Body of pancreas (tissue), 4 donors: ENCODE results near the gene KAT7. TPM values are rescaled to one million over a fixed set of nuclear protein-coding genes. Genes with fewer than 3 reads are reported as not detected.

ENCODE experiments used
- ATAC-seq: fragments of 150-250 bp; one replicate; pipeline ENCODE4 v1.9.1; 2016
- DNase-seq, 4 donors: peaks; one replicate each; pipeline ENCODE4 v3.0.0-alpha.2; 2019
- H3K27ac ChIP-seq, 4 donors: fragments of 200-600 bp; sonication (generic); 1 replicate in 3 of 4; 2 replicates in 1 of 4; pipeline versions ENCODE4 v1.5.1 to v1.6.1; 2016 to 2019; ENCODE audit warnings: mild to moderate bottlenecking in 1 of 4, mixed read lengths in 1 of 4, moderate library complexity in 1 of 4
- H3K27me3 ChIP-seq, 2 donors: fragments of 200-600 bp; sonication (generic); one replicate each; pipeline ENCODE4 v1.6.0; 2016; ENCODE audit warnings: mild to moderate bottlenecking in 1 of 2
- H3K36me3 ChIP-seq, 2 donors: fragments of 200-600 bp; sonication (generic); replicated peaks in 1 of 2; 2 replicates each; pipeline ENCODE4 v1.5.1; 2016; ENCODE audit warnings: low read depth in 2 of 2; ENCODE audit not compliant: insufficient read depth in 1 of 2
- H3K4me1 ChIP-seq: fragments of 200-600 bp; sonication (generic); one replicate; pipeline ENCODE4 v1.6.0; 2016
- H3K4me3 ChIP-seq, 2 donors: fragments of 200-600 bp; sonication (generic); 1 replicate in 1 of 2; 2 replicates in 1 of 2; pipeline ENCODE4 v1.5.1; 2016 to 2019
- H3K9me3 ChIP-seq, 3 donors: fragments of 200-600 bp; sonication (generic); 1 replicate in 2 of 3; 2 replicates in 1 of 3; pipeline ENCODE4 v1.5.1; 2016
- POLR2A ChIP-seq, 3 donors: fragments of 450-650 bp; IDR thresholded peaks; one replicate each; pipeline ENCODE4 v1.6.1; 2016; ENCODE audit warnings: antibody characterized with exemption in 3 of 3, mild to moderate bottlenecking in 2 of 3
- WGBS, 2 donors: methylation state at CpG; one replicate each; pipeline ENCODE4 v1.1.5; 2017; 5-methylcytosine and 5-hydroxymethylcytosine counted together
- intact Hi-C: fragments of 100-400 bp; cut with DNase I; formaldehyde crosslinking; loops from one replicate; pipeline ENCODE4 v1.15.1; 2023
- total RNA-seq, 2 donors: library from RNA; depleted of rRNA; stranded (reverse); fragments of >200 nt; gene quantifications; one replicate each; pipeline ENCODE4 v1.1.0, GENCODE V29; 2016
- TF ChIP-seq, protein P1 (sequence below), 7 experiments: fragments of 450-650 bp in 4 of 7; fragments of 200-600 bp in 3 of 7; sonication (generic) in 3 of 7; IDR thresholded peaks; one replicate each; pipeline ENCODE4 v1.5.1; 2016 to 2019; ENCODE audit warnings: antibody characterized with exemption in 7 of 7

Gene KAT7
- total RNA-seq, 2 donors from 2014 or later: 7.3 to 16.5 TPM

GRCh38 chr17:49872754-49873377, 84.4 kb downstream of the KAT7 start:
- Histone ChIP-seq H3K4me1 (no peaks in the 10 kb centered on the region), H3K9me3 (no peaks in the 10 kb centered on the region), H3K27ac (no peak overlapping the region), H3K36me3 (no peaks in the 10 kb centered on the region), H3K4me3 (no peak overlapping the region), H3K27me3 (no peaks in the 10 kb centered on the region)
- TF ChIP-seq POLR2A (IDR thresholded peaks at IDR 0.05): no peak
- TF ChIP-seq, protein P1, sequence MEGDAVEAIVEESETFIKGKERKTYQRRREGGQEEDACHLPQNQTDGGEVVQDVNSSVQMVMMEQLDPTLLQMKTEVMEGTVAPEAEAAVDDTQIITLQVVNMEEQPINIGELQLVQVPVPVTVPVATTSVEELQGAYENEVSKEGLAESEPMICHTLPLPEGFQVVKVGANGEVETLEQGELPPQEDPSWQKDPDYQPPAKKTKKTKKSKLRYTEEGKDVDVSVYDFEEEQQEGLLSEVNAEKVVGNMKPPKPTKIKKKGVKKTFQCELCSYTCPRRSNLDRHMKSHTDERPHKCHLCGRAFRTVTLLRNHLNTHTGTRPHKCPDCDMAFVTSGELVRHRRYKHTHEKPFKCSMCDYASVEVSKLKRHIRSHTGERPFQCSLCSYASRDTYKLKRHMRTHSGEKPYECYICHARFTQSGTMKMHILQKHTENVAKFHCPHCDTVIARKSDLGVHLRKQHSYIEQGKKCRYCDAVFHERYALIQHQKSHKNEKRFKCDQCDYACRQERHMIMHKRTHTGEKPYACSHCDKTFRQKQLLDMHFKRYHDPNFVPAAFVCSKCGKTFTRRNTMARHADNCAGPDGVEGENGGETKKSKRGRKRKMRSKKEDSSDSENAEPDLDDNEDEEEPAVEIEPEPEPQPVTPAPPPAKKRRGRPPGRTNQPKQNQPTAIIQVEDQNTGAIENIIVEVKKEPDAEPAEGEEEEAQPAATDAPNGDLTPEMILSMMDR (IDR thresholded peaks at IDR 0.05): no peak
- no peak for DNase-seq
- intact Hi-C loops: no loop called here
- WGBS, 2 donors: 63 to 78% methylated on average over 6 of the region's 6 CpGs
- no peak for ATAC-seq

- H3K4me3 ChIP-seq: no peak overlapping the region
- no peaks in the 10 kb centered on the region for H3K27me3 ChIP-seq
- intact Hi-C loops: no loop called here
- 62 to 63% methylated on average over 6 of the region's 6 CpGs for WGBS, 2 donors
- ATAC-seq (no peak), DNase-seq (no peak)
- H3K4me1 ChIP-seq: no peaks in the 10 kb centered on the region
- H3K36me3 ChIP-seq: no peaks in the 10 kb centered on the region
- TF ChIP-seq POLR2A (IDR thresholded peaks at IDR 0.05): no peak
- TF ChIP-seq, protein P1 (IDR thresholded peaks at IDR 0.05): no peak
- H3K9me3 ChIP-seq: no peaks in the 10 kb centered on the region
- no peak overlapping the region for H3K27ac ChIP-seq
These were observed 85.0 kb downstream of the KAT7 start for GRCh38 chr17:49873466-49873865.

DNA sequence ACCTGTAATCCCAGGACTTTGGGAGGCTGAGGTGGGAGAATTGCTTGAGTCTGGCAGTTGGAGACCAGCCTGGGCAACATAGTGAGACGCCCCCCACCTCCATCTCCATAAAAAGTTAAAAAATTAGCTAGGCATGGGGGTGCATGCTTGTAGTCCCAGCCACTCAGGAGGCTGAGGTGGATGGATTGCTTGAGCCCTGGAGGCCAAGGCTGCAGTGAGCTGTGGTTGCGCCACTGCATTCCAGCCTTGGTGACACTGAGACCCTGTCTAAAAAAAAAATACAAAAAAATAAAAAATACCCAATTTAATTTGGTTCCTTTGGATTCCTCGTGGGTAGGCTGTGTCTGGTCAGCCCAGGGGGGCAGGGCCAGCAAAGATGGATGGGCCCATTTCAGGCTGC, 85.4 kb downstream of the KAT7 start:
- 59 to 69% methylated on average over 3 of the region's 3 CpGs for WGBS, 2 donors
- no peaks in the 10 kb centered on the region for H3K27me3 ChIP-seq
- H3K9me3 ChIP-seq: no peaks in the 10 kb centered on the region
- H3K36me3 ChIP-seq: no peaks in the 10 kb centered on the region
- intact Hi-C loops: no loop called here
- ATAC-seq (no peak), DNase-seq (no peak)
- H3K4me1 ChIP-seq: no peaks in the 10 kb centered on the region
- TF ChIP-seq, protein P1 (IDR thresholded peaks at IDR 0.05): no peak
- no peak for TF ChIP-seq POLR2A (IDR thresholded peaks at IDR 0.05)
- no peak overlapping the region for H3K27ac ChIP-seq
- no peak overlapping the region for H3K4me3 ChIP-seq

GRCh38 chr17:49874911-49875310, 86.4 kb downstream of the KAT7 start:
- no peak overlapping the region for H3K4me3 ChIP-seq
- WGBS, 2 donors: 69 to 75% methylated on average over 2 of the region's 2 CpGs
- TF ChIP-seq, protein P1 (IDR thresholded peaks at IDR 0.05): no peak
- no peak for TF ChIP-seq POLR2A (IDR thresholded peaks at IDR 0.05)
- intact Hi-C loops: no loop called here
- H3K9me3 ChIP-seq: no peaks in the 10 kb centered on the region
- no peaks in the 10 kb centered on the region for H3K4me1 ChIP-seq
- H3K36me3 ChIP-seq: no peaks in the 10 kb centered on the region
- H3K27ac ChIP-seq: no peak overlapping the region
- peaks cover 0 to under 1% of the 10 kb centered on the region in 2 donors for H3K27me3 ChIP-seq
- no peak for DNase-seq
- no peak for ATAC-seq

GRCh38 chr17:49875685-49876084, 87.2 kb downstream of the KAT7 start:
- Histone ChIP-seq H3K36me3 (no peaks in the 10 kb centered on the region), H3K27me3 (peaks cover 0 to 4% of the 10 kb centered on the region in 2 donors), H3K27ac (no peak overlapping the region), H3K4me3 (no peak overlapping the region), H3K4me1 (peaks cover 5% of the 10 kb centered on the region), H3K9me3 (no peaks in the 10 kb centered on the region)
- TF ChIP-seq, protein P1 (IDR thresholded peaks at IDR 0.05): no peak
- TF ChIP-seq POLR2A (IDR thresholded peaks at IDR 0.05): no peak
- ATAC-seq (no peak), DNase-seq (no peak)
- WGBS, 2 donors: 51 to 68% methylated on average over 4 to 9 of the region's 9 CpGs
- intact Hi-C loops: no loop called here
